GM23338 (cell line): Measurements from ENCODE around the gene PCSK5. TPM values are rescaled to one million over a fixed set of nuclear protein-coding genes. Genes with fewer than 3 reads are reported as not detected.

Source experiments
- ATAC-seq: fragments of 200-7000 bp; cut with Tn5 transposase; 3 replicates; pipeline ENCODE4 v1.9.1; 2020
- DNase-seq: peaks from one replicate; pipeline ENCODE4 v3.0.0-alpha.2; 2015; ENCODE audit warnings: low spot score
- H2AFZ ChIP-seq: fragments of 200-600 bp; sonication (generic); 2 replicates; pipeline ENCODE4 v1.8.0; 2016; ENCODE audit warnings: antibody characterized with exemption, mild to moderate bottlenecking, moderate library complexity
- H3F3A ChIP-seq: fragments of 200-600 bp; sonication (generic); replicated peaks from 2 replicates; pipeline ENCODE4 v1.8.0; 2017; ENCODE audit warnings: antibody characterized with exemption, mixed run types, low read depth
- H3K27ac ChIP-seq: fragments of 200-600 bp; sonication (generic); 2 replicates; pipeline ENCODE4 v1.6.1; 2016; ENCODE audit warnings: low read depth
- H3K27me3 ChIP-seq: fragments of 200-600 bp; sonication (generic); 2 replicates; pipeline ENCODE4 v1.8.0; 2016; ENCODE audit warnings: mild to moderate bottlenecking, mixed run types, moderate library complexity; ENCODE audit not compliant: insufficient read depth
- H3K36me3 ChIP-seq: fragments of 200-600 bp; sonication (generic); 2 replicates; pipeline ENCODE4 v1.8.0; 2016; ENCODE audit warnings: mild to moderate bottlenecking; ENCODE audit not compliant: insufficient read depth
- H3K4me1 ChIP-seq: fragments of 200-600 bp; sonication (generic); 2 replicates; pipeline ENCODE4 v1.8.0; 2016; ENCODE audit warnings: mild to moderate bottlenecking, moderate library complexity; ENCODE audit not compliant: insufficient read depth
- H3K4me2 ChIP-seq: fragments of 200-600 bp; sonication (generic); 2 replicates; pipeline ENCODE4 v1.7.1; 2017; ENCODE audit warnings: mixed run types
- H3K4me3 ChIP-seq: fragments of 200-600 bp; sonication (generic); 2 replicates; pipeline ENCODE4 v1.6.1; 2016; ENCODE audit warnings: mixed run types
- H3K79me2 ChIP-seq: fragments of 200-600 bp; sonication (generic); replicated peaks from 2 replicates; pipeline ENCODE4 v1.8.0; 2017; ENCODE audit warnings: mild to moderate bottlenecking; ENCODE audit not compliant: insufficient read depth
- H3K9me2 ChIP-seq: fragments of 200-600 bp; sonication (generic); 2 replicates; pipeline ENCODE4 v1.8.0; 2017; ENCODE audit not compliant: insufficient read depth
- H4K20me1 ChIP-seq: fragments of 200-600 bp; sonication (generic); replicated peaks from 2 replicates; pipeline ENCODE4 v1.8.0; 2017; ENCODE audit warnings: mild to moderate bottlenecking; ENCODE audit not compliant: insufficient read depth
- H3K27ac Mint-ChIP-seq: 2 replicates; pipeline ENCODE4 v1.8.0; 2020; ENCODE audit warnings: inconsistent platforms, mild to moderate bottlenecking, moderate library complexity, mixed read lengths
- H3K27me3 Mint-ChIP-seq: 3 replicates; pipeline ENCODE4 v1.8.0; 2022; ENCODE audit warnings: low read depth, mild to moderate bottlenecking, moderate library complexity, mixed read lengths, inconsistent platforms; ENCODE audit not compliant: insufficient read depth, poor library complexity
- H3K36me3 Mint-ChIP-seq: 3 replicates; pipeline ENCODE4 v1.8.0; 2021; ENCODE audit warnings: low read depth, mild to moderate bottlenecking, inconsistent platforms, moderate library complexity, mixed read lengths
- H3K4me1 Mint-ChIP-seq: 3 replicates; pipeline ENCODE4 v1.8.0; 2020; ENCODE audit warnings: mild to moderate bottlenecking, inconsistent platforms, mixed read lengths
- H3K4me3 Mint-ChIP-seq: 3 replicates; pipeline ENCODE4 v1.8.0; 2021; ENCODE audit warnings: moderate library complexity, mild to moderate bottlenecking, inconsistent platforms, mixed read lengths
- H3K9me3 Mint-ChIP-seq: 3 replicates; pipeline ENCODE4 v1.8.0; 2020; ENCODE audit warnings: moderate library complexity, mild to moderate bottlenecking, inconsistent platforms, mixed read lengths
- CREB1 ChIP-seq: fragments of 250-450 bp; sonication (Bioruptor Pico); IDR thresholded peaks from 2 replicates; pipeline ENCODE4 v1.5.0; 2020; ENCODE audit warnings: low read depth, mild to moderate bottlenecking, moderate library complexity
- EZH2 ChIP-seq: fragments of 200-600 bp; sonication (generic); IDR thresholded peaks from one replicate; pipeline ENCODE4 v1.8.0; 2017; ENCODE audit warnings: antibody characterized with exemption, mild to moderate bottlenecking, low read depth; ENCODE audit not compliant: unreplicated experiment
- JUNB ChIP-seq: IDR thresholded peaks from one replicate; pipeline ENCODE4 v1.6.1; 2016; ENCODE audit warnings: antibody characterized with exemption; ENCODE audit not compliant: unreplicated experiment
- polyA plus RNA-seq: library from polyadenylated mRNA; unstranded; fragments of >200 nt; fragmentation: Nextera tagmentation; extraction: Ambion mirVana; gene quantifications from 2 replicates; pipeline ENCODE4 v1.2.1, GENCODE V29; 2016
- total RNA-seq: library from RNA; depleted of rRNA; stranded (reverse); fragments of >200 nt; shearing (Covaris generic); gene quantifications from 2 replicates; pipeline ENCODE4 v1.2.3, GENCODE V29; 2014
- TF ChIP-seq, protein P1 (sequence below): IDR thresholded peaks from one replicate; pipeline ENCODE4 v1.6.1; 2018; ENCODE audit warnings: antibody characterized with exemption; ENCODE audit not compliant: unreplicated experiment
- TF ChIP-seq, protein P2 (sequence below): IDR thresholded peaks from 2 replicates; pipeline ENCODE4 v1.6.1; 2016; ENCODE audit warnings: antibody characterized with exemption
- TF ChIP-seq, protein P3 (sequence below): fragments of 250-450 bp; sonication (Bioruptor Pico); IDR thresholded peaks from 2 replicates; pipeline ENCODE4 v1.5.0; 2020; ENCODE audit warnings: mild to moderate bottlenecking, moderate library complexity

Gene PCSK5
- total and polyA plus RNA-seq, 2 experiments from 2014 or later, result 12.3 to 34.8 TPM

- Mint-ChIP-seq H3K4me3 (no peak overlapping the region), H3K27ac (no peak overlapping the region), H3K9me3 (no peaks in the 10 kb centered on the region), H3K36me3 (no peaks in the 10 kb centered on the region; the same call in 2 of the 3 replicates), H3K4me1 (no peaks in the 10 kb centered on the region), H3K27me3 (no peaks in the 10 kb centered on the region)
- Histone ChIP-seq H3F3A (no peaks in the 10 kb centered on the region), H3K4me1 (no peaks in the 10 kb centered on the region), H3K9me2 (no peaks in the 10 kb centered on the region), H4K20me1 (no peaks in the 10 kb centered on the region), H3K27me3 (no peaks in the 10 kb centered on the region), H3K36me3 (peaks cover 22% of the 10 kb centered on the region; the same call in 1 of the 2 replicates), H3K79me2 (no peaks in the 10 kb centered on the region), H2AFZ (no peak overlapping the region), H3K4me2 (no peak overlapping the region), H3K27ac (no peak overlapping the region), H3K4me3 (no peak overlapping the region)
- DNase-seq, result no peak
- TF ChIP-seq EZH2 (no peak), CREB1 (CRISPR knock-in tag) (no peak), JUNB (no peak)
- TF ChIP-seq, protein P1, sequence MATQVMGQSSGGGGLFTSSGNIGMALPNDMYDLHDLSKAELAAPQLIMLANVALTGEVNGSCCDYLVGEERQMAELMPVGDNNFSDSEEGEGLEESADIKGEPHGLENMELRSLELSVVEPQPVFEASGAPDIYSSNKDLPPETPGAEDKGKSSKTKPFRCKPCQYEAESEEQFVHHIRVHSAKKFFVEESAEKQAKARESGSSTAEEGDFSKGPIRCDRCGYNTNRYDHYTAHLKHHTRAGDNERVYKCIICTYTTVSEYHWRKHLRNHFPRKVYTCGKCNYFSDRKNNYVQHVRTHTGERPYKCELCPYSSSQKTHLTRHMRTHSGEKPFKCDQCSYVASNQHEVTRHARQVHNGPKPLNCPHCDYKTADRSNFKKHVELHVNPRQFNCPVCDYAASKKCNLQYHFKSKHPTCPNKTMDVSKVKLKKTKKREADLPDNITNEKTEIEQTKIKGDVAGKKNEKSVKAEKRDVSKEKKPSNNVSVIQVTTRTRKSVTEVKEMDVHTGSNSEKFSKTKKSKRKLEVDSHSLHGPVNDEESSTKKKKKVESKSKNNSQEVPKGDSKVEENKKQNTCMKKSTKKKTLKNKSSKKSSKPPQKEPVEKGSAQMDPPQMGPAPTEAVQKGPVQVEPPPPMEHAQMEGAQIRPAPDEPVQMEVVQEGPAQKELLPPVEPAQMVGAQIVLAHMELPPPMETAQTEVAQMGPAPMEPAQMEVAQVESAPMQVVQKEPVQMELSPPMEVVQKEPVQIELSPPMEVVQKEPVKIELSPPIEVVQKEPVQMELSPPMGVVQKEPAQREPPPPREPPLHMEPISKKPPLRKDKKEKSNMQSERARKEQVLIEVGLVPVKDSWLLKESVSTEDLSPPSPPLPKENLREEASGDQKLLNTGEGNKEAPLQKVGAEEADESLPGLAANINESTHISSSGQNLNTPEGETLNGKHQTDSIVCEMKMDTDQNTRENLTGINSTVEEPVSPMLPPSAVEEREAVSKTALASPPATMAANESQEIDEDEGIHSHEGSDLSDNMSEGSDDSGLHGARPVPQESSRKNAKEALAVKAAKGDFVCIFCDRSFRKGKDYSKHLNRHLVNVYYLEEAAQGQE, result no peak
- TF ChIP-seq, protein P2, sequence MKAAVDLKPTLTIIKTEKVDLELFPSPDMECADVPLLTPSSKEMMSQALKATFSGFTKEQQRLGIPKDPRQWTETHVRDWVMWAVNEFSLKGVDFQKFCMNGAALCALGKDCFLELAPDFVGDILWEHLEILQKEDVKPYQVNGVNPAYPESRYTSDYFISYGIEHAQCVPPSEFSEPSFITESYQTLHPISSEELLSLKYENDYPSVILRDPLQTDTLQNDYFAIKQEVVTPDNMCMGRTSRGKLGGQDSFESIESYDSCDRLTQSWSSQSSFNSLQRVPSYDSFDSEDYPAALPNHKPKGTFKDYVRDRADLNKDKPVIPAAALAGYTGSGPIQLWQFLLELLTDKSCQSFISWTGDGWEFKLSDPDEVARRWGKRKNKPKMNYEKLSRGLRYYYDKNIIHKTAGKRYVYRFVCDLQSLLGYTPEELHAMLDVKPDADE, result no peak
- TF ChIP-seq, protein P3, sequence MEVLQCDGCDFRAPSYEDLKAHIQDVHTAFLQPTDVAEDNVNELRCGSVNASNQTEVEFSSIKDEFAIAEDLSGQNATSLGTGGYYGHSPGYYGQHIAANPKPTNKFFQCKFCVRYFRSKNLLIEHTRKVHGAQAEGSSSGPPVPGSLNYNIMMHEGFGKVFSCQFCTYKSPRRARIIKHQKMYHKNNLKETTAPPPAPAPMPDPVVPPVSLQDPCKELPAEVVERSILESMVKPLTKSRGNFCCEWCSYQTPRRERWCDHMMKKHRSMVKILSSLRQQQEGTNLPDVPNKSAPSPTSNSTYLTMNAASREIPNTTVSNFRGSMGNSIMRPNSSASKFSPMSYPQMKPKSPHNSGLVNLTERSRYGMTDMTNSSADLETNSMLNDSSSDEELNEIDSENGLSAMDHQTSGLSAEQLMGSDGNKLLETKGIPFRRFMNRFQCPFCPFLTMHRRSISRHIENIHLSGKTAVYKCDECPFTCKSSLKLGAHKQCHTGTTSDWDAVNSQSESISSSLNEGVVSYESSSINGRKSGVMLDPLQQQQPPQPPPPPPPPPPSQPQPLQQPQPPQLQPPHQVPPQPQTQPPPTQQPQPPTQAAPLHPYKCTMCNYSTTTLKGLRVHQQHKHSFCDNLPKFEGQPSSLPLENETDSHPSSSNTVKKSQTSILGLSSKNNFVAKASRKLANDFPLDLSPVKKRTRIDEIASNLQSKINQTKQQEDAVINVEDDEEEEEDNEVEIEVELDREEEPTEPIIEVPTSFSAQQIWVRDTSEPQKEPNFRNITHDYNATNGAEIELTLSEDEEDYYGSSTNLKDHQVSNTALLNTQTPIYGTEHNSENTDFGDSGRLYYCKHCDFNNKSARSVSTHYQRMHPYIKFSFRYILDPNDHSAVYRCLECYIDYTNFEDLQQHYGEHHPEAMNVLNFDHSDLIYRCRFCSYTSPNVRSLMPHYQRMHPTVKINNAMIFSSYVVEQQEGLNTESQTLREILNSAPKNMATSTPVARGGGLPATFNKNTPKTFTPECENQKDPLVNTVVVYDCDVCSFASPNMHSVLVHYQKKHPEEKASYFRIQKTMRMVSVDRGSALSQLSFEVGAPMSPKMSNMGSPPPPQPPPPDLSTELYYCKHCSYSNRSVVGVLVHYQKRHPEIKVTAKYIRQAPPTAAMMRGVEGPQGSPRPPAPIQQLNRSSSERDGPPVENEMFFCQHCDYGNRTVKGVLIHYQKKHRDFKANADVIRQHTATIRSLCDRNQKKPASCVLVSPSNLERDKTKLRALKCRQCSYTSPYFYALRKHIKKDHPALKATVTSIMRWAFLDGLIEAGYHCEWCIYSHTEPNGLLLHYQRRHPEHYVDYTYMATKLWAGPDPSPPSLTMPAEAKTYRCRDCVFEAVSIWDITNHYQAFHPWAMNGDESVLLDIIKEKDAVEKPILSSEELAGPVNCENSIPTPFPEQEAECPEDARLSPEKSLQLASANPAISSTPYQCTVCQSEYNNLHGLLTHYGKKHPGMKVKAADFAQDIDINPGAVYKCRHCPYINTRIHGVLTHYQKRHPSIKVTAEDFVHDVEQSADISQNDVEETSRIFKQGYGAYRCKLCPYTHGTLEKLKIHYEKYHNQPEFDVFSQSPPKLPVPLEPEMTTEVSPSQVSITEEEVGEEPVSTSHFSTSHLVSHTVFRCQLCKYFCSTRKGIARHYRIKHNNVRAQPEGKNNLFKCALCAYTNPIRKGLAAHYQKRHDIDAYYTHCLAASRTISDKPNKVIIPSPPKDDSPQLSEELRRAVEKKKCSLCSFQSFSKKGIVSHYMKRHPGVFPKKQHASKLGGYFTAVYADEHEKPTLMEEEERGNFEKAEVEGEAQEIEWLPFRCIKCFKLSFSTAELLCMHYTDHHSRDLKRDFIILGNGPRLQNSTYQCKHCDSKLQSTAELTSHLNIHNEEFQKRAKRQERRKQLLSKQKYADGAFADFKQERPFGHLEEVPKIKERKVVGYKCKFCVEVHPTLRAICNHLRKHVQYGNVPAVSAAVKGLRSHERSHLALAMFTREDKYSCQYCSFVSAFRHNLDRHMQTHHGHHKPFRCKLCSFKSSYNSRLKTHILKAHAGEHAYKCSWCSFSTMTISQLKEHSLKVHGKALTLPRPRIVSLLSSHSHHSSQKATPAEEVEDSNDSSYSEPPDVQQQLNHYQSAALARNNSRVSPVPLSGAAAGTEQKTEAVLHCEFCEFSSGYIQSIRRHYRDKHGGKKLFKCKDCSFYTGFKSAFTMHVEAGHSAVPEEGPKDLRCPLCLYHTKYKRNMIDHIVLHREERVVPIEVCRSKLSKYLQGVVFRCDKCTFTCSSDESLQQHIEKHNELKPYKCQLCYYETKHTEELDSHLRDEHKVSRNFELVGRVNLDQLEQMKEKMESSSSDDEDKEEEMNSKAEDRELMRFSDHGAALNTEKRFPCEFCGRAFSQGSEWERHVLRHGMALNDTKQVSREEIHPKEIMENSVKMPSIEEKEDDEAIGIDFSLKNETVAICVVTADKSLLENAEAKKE, result no peak
- ATAC-seq, result no peak
Measured at GRCh38 chr9:76188286-76188685, 297.8 kb downstream of the PCSK5 start.
